ENCODE data around the gene SLCO6A1. TPM values are rescaled to one million over a fixed set of nuclear protein-coding genes. Genes with fewer than 3 reads are reported as not detected.

SLCO6A1 gene, protein sequence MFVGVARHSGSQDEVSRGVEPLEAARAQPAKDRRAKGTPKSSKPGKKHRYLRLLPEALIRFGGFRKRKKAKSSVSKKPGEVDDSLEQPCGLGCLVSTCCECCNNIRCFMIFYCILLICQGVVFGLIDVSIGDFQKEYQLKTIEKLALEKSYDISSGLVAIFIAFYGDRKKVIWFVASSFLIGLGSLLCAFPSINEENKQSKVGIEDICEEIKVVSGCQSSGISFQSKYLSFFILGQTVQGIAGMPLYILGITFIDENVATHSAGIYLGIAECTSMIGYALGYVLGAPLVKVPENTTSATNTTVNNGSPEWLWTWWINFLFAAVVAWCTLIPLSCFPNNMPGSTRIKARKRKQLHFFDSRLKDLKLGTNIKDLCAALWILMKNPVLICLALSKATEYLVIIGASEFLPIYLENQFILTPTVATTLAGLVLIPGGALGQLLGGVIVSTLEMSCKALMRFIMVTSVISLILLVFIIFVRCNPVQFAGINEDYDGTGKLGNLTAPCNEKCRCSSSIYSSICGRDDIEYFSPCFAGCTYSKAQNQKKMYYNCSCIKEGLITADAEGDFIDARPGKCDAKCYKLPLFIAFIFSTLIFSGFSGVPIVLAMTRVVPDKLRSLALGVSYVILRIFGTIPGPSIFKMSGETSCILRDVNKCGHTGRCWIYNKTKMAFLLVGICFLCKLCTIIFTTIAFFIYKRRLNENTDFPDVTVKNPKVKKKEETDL
- total RNA-seq (2014; rRNA removed; shearing (Covaris generic)) = not detected in 2 replicates

DNA sequence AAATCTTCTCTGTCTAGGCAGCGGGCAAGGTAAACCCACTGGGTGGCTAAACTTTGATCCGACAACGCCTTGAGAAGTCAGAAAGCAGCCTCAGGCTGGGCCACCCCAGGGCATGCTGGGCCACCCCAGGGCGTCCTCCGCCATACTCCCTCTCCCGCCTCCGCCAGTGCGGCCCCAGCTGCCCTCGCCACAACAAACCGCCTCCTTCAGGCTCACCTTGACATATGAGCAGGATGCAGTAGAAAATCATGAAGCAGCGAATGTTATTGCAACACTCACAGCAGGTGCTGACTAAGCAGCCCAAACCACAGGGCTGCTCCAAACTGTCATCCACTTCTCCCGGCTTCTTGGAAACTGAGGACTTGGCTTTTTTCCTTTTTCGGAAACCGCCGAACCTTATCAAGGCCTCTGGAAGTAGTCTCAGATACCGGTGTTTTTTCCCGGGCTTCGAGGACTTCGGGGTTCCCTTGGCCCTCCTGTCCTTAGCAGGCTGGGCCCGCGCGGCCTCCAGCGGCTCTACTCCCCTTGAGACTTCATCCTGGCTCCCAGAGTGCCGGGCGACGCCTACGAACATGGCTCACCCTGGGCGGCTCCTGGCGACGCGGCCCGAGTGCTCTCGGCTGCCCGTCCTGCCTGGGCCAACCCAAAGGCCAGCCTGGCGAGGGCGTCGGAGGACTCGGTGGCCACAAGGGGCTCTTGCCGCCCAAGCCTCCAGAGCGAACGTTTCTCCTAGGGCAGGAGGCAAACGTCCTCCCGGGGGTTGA, at the start of gene SLCO6A1:
TSS of gene SLCO6A1 (minus strand) at position 731 of the 764 bp plus-strand sequence. CDS start at position 574, 157 bp downstream.
- DNase-seq (ENCODE audit: low read depth in 1 of 2, low spot score in 2 of 2) = no peak
- Histone ChIP-seq H3K4me3 (no peak within 1 kb of the TSS), H3K27me3 (replicated peaks) (no peaks in the 10 kb centered on the region), H3K36me3 (no peaks in the 10 kb centered on the region), H3K9me3 (replicated peaks) (no peaks in the 10 kb centered on the region), H3K4me1 (replicated peaks) (no peaks in the 10 kb centered on the region), H3K27ac (no peak within 1 kb of the TSS)

DNA sequence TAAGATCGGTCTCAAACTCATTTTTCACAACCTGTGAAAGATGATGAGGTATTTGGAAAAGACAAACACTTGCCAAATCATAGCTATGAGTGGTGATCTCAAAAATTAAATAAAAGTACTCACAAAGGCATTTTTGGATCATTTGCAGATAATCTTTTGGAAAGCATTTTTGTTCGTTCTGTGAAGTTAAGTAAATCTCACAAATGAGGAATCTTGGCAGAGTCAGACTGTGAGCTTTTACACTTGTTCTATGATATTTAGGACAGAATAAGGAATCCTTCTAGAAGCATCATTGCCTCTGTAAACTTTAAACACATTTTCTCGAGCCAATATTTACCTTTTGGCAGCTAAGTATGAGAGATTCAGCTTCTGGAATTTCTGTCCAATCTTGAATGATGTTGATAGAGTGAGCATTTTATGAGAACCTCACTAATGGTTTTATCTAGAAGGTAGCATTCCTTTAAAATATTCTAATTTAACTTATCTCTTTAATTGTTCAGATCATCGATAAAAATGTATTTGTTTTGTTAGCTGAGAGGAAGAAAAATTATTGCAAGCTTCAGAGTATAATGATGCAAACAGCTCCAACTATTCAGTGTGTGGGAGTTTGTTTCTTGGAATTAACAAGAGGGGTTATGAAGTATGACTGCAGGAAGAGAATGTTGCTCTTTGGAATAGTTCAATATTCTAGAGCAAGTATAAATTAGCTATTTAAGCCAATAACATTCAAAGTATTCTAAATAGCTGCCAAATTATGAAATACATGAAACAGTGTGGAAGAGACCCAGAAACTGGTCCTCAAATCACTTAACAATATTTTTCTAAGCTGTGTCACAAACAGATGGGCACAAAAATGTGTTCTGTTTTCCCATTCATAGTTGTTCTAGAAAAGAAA, 48.6 kb upstream of the SLCO6A1 start:
- DNase-seq (ENCODE audit: low read depth in 1 of 2, low spot score in 2 of 2) = no peak
- Histone ChIP-seq H3K4me1 (replicated peaks) (no peaks in the 10 kb centered on the region), H3K9me3 (replicated peaks) (no peaks in the 10 kb centered on the region), H3K4me3 (no peak overlapping the region), H3K27ac (no peak overlapping the region), H3K36me3 (no peaks in the 10 kb centered on the region), H3K27me3 (replicated peaks) (no peaks in the 10 kb centered on the region)

DNA sequence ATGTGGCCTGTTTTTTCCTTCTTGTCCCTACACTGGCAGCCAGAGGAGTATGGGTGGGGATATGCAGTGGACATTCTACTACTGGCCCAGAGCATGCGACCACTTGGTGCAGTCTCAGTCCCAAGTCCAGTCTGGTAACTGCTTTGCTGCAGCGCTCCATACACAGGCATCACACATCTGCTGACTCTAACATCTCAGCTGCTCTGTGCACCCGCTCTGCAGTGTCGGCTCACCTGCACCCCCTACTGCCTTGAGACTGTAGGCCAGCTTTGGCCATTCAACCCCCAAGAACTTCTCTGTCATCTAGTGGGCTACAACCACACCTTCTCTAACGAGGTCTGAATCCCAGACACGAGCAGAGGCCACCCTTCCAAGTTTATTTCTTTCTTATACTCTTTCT, 46.4 kb upstream of the SLCO6A1 start:
- DNase-seq (ENCODE audit: low read depth in 1 of 2, low spot score in 2 of 2) = no peak

DNA sequence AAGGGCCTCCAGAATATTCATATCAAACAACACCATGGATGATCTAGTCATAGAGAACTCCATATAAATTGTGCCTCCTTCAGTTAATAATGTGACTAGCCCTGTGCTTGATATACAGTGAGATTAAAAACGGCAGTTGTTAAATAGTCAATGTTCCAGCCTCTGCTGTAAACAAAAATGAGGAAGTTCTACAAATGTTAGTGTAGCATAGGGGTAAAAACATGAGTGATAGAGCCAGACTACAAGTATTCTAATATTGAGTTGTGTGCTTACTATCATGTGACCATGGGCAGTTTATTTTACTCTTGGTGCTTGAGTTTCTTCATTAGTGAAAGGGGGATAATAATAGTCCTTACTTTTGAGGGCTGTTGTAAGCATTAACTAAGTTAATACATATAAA, 43.3 kb upstream of the SLCO6A1 start:
- Histone ChIP-seq H3K4me3 (no peak overlapping the region), H3K36me3 (no peaks in the 10 kb centered on the region), H3K4me1 (replicated peaks) (no peaks in the 10 kb centered on the region), H3K9me3 (replicated peaks) (no peaks in the 10 kb centered on the region), H3K27ac (no peak overlapping the region), H3K27me3 (replicated peaks) (no peaks in the 10 kb centered on the region; the same call in 1 of the 2 replicates)
- DNase-seq (ENCODE audit: low read depth in 1 of 2, low spot score in 2 of 2) = no peak

More for the DNA sequence above, 46.4 kb upstream of the SLCO6A1 start:
- no peaks in the 10 kb centered on the region for H3K9me3 ChIP-seq (replicated peaks)
- no peak overlapping the region for H3K27ac ChIP-seq
- no peaks in the 10 kb centered on the region for H3K36me3 ChIP-seq
- H3K4me3 ChIP-seq = no peak overlapping the region
- no peaks in the 10 kb centered on the region for H3K4me1 ChIP-seq (replicated peaks)
- no peaks in the 10 kb centered on the region; the same call in 1 of the 2 replicates for H3K27me3 ChIP-seq (replicated peaks)

DNA sequence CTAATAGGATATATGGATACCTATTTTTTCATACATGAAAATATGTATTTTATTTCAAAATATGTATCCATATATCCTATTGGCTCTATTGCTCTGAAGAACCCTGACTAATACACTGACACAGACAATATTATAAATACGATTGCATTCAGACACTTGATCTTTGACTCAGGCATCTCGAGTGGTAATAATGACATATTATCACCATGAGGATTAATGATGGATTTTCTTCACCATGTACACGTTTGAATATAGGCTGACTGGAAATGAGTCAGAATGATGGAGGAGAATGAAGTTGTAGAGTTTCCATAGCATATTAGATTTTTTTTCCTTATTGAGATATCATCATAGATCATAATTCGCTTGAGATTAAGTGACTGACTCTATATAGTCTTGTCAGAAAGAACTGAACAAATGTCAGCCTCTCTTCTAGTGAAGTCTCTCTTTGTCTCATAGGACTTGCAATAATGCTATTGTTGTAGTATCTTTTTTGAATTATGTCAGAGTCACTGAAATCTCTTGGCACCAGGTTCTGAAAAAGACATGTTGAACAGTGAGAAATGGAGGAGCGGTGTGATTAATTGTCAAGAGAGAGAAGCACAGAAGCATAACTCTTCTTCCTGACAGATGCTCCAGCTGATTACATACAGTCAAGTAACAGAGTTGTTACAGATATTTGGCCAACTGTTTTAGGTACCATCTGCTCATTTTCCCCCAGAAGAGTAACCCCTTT, 41.4 kb upstream of the SLCO6A1 start:
- H3K4me3 ChIP-seq = no peak overlapping the region
- H3K27me3 ChIP-seq (replicated peaks) = no peaks in the 10 kb centered on the region; the same call in 1 of the 2 replicates
- no peak overlapping the region for H3K27ac ChIP-seq
- H3K9me3 ChIP-seq (replicated peaks) = no peaks in the 10 kb centered on the region
- DNase-seq (ENCODE audit: low read depth in 1 of 2, low spot score in 2 of 2) = no peak
- H3K4me1 ChIP-seq (replicated peaks) = no peaks in the 10 kb centered on the region
- no peaks in the 10 kb centered on the region for H3K36me3 ChIP-seq

DNA sequence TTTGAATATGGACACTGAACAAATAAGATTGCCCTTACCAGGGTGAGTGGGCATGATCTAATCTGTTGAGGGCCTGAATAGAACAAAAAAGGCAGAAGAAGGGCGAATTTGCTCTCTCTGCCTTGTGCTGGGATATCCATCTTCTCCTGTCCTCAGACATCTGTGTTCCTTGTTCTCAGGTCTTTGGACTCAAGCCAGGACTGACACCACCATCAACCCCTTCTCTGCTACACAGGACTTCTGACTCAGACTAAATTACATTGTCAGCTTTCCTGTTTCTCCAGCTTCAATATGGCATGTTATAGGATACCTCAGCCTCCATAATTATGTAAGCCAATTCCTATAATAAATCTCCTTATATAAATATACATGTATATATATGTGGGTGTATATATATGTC, 40.8 kb upstream of the SLCO6A1 start:
- Histone ChIP-seq H3K4me1 (replicated peaks) (no peaks in the 10 kb centered on the region), H3K4me3 (no peak overlapping the region), H3K9me3 (replicated peaks) (no peaks in the 10 kb centered on the region), H3K27ac (no peak overlapping the region), H3K36me3 (no peaks in the 10 kb centered on the region), H3K27me3 (replicated peaks) (no peaks in the 10 kb centered on the region; the same call in 1 of the 2 replicates)
- DNase-seq (ENCODE audit: low read depth in 1 of 2, low spot score in 2 of 2) = no peak

DNA sequence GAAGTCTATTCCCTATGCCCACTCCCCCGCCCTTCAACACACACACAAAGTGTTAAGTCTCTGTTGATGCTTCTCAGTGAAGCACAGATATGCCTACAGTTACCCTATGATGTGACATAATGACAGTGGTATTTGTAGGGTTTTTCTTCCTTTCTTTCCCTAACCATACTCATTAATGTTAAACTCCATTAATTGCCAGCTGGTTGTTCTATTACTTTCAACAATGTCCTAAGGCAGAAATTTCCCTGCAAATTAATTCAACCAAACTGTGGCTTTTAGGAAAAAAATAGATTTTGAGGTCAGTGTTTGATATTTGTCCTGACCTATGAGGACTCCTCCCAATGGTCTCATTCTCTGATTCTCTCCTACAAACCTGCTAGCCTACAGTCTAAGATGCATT, 38.2 kb upstream of the SLCO6A1 start:
- Histone ChIP-seq H3K36me3 (no peaks in the 10 kb centered on the region), H3K9me3 (replicated peaks) (no peaks in the 10 kb centered on the region), H3K4me3 (no peak overlapping the region), H3K27me3 (replicated peaks) (no peaks in the 10 kb centered on the region; the same call in 1 of the 2 replicates), H3K27ac (no peak overlapping the region), H3K4me1 (replicated peaks) (no peaks in the 10 kb centered on the region)
- DNase-seq (ENCODE audit: low read depth in 1 of 2, low spot score in 2 of 2) = no peak

DNA sequence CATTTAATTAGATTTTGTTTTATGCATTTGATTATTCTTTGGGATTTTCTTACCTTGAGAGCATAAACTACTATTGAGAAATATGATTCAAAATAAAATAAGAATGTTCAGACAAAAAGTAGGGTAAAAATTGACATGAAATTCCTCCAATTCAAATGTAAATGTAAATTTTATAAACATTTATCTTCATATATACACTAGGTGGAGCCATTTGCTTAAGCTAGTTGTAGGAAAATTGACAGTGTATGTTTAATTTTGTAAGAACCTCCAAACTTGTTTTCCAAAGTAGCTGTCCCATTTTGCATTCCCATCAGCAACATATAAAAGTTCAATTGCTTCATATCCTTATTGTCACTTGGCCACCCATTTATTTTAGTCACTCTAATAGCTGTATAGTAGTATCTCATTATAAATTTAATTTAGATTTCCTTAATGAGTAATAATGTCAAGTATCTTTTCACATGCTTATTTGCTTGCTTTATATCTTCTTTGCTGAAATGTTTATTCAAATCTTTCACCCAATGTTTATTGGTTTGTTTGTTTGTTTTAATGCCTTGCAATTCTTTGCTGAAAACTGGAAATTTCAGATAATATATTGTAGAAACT, 37.6 kb upstream of the SLCO6A1 start:
- Histone ChIP-seq H3K27me3 (replicated peaks) (no peaks in the 10 kb centered on the region; the same call in 1 of the 2 replicates), H3K27ac (no peak overlapping the region), H3K4me1 (replicated peaks) (no peaks in the 10 kb centered on the region), H3K36me3 (no peaks in the 10 kb centered on the region), H3K4me3 (no peak overlapping the region), H3K9me3 (replicated peaks) (no peaks in the 10 kb centered on the region)
- DNase-seq (ENCODE audit: low read depth in 1 of 2, low spot score in 2 of 2) = peak in 1 of 2 experiments; percentile 25

DNA sequence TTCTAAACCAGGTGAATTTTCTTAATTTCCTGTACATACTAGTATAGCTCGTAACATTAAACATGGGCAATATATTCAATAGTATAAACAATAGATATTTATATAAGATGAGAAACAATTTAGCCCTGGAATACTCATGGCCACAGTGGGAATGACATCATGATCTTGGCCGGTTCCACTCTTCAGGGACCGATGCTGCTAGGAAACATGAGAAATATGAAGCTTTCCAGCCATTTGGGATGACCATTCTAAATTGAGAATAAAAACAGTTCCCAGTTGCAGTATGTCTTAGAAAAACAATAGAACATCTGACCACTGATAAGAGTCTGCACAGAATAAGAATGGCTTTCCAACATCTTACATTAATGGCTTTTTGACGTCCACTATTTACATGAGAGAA, 33.3 kb upstream of the SLCO6A1 start:
- Histone ChIP-seq H3K36me3 (no peaks in the 10 kb centered on the region), H3K4me3 (no peak overlapping the region), H3K27me3 (replicated peaks) (no peaks in the 10 kb centered on the region), H3K27ac (no peak overlapping the region), H3K4me1 (replicated peaks) (no peaks in the 10 kb centered on the region), H3K9me3 (replicated peaks) (no peaks in the 10 kb centered on the region)
- DNase-seq (ENCODE audit: low read depth in 1 of 2, low spot score in 2 of 2) = no peak

DNA sequence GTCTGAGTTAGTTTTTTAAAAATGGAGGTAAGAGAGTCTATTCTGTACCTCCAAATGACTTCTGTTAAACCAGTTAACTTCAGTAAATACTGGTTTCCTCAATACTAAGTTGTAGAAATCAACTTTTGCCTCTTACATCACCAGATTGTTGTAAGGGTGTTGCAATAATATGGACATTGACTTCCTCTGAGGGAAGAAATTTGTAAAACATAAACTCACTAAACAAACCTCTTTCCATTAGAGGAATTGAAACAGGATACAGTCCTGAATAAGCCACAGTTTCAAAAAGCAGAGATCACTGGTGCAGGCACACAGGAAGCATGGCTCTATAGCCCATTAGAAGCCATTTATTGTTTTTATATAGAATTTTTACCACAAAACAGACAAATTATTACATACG, 32.7 kb upstream of the SLCO6A1 start:
- Histone ChIP-seq H3K9me3 (replicated peaks) (no peaks in the 10 kb centered on the region), H3K4me3 (no peak overlapping the region), H3K27me3 (replicated peaks) (no peaks in the 10 kb centered on the region), H3K4me1 (replicated peaks) (no peaks in the 10 kb centered on the region), H3K27ac (no peak overlapping the region), H3K36me3 (no peaks in the 10 kb centered on the region)
- DNase-seq (ENCODE audit: low read depth in 1 of 2, low spot score in 2 of 2) = no peak

DNA sequence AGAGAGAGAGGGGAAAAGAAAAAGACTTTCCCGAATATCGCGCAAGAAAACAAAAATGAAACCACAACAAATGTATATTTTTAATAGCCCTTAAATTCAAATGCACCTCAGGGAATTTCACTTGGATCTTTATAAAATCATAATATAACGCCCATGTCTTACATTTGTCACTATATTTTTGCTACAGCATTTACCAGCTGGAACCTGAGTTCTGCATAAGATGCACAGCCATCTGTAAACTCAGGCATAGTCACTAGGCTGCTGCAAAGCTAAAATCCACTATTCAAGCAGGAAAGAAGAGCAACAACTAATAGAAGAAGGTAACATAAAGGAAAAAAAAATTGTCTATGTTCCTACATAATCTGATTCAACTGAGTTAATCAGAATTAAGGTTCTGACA, 30.6 kb upstream of the SLCO6A1 start:
- Histone ChIP-seq H3K4me1 (replicated peaks) (no peaks in the 10 kb centered on the region), H3K9me3 (replicated peaks) (no peaks in the 10 kb centered on the region), H3K36me3 (no peaks in the 10 kb centered on the region), H3K4me3 (no peak overlapping the region), H3K27me3 (replicated peaks) (no peaks in the 10 kb centered on the region), H3K27ac (no peak overlapping the region)
- DNase-seq (ENCODE audit: low read depth in 1 of 2, low spot score in 2 of 2) = no peak

DNA sequence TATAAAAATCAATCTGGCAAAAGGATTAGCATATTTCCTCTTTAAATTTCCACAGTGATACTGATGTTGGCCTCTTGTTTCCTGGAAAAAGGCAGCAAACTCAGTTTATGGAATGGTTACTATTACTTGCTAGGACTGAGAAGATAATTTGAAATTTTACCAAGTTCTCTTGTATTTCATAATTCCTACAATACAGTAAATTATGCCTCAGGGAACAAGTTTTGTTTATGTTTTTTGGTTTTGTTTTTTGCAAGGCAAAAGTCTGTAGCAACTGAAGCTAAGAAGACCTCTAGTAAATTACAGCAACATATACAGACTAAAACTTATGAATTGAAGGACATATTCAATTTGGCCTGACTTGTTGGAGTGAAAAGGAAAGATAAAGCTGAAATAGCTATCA, 30.2 kb upstream of the SLCO6A1 start:
- no peaks in the 10 kb centered on the region for H3K9me3 ChIP-seq (replicated peaks)
- DNase-seq (ENCODE audit: low read depth in 1 of 2, low spot score in 2 of 2) = no peak
- no peaks in the 10 kb centered on the region for H3K4me1 ChIP-seq (replicated peaks)
- H3K4me3 ChIP-seq = no peak overlapping the region
- H3K27me3 ChIP-seq (replicated peaks) = no peaks in the 10 kb centered on the region
- H3K27ac ChIP-seq = no peak overlapping the region
- no peaks in the 10 kb centered on the region for H3K36me3 ChIP-seq
